Activated T-cell treated with anti-CD3 and anti-CD28 coated beads for 24 hours (primary cell): ENCODE data around the gene NRXN2.
"Not testable (repeated sequence)": the region's sequence is repeated elsewhere in the genome, so short reads cannot be mapped to it uniquely, and the experiment has no call there.

ENCODE experiments used
- DNase-seq: peaks from one replicate; pipeline ENCODE4 v3.0.0-alpha.2; 2020; ENCODE audit warnings: low read depth

NRXN2 gene

GRCh38 chr11:64721359-64721699 lies 1.7 kb downstream of the NRXN2 start:
- DNase-seq: no peak

GRCh38 chr11:64720640-64721358 lies 2.2 kb downstream of the NRXN2 start:
- no peak for DNase-seq

- no peak for DNase-seq
Observed at GRCh38 chr11:64720167-64720566, 2.8 kb downstream of the NRXN2 start.

DNA sequence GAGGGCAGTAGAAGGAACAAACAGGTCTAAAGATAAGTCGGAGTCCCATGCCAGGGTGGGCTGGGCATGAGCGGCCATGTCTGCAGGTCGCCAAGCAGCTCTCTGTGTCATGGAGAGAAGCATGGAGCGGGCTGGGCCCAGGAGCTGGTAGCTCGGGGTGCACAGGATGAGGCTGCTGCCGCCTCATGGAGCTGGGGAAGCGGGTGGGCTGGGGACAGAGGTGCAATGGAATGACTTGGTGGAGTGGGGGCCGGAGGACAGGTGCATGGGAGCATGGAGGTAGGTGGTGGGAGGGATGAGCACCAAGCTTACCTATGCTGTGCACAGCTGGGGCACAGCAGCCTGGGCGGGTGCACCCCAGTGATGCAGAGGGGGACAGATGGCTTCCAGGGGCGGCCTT lies 3.6 kb downstream of the NRXN2 start:
- DNase-seq: no peak

- no peak for DNase-seq
Observed at GRCh38 chr11:64718780-64719124, 4.2 kb downstream of the NRXN2 start.

- no peak for DNase-seq
Observed at GRCh38 chr11:64718084-64718779, 4.8 kb downstream of the NRXN2 start.

DNA sequence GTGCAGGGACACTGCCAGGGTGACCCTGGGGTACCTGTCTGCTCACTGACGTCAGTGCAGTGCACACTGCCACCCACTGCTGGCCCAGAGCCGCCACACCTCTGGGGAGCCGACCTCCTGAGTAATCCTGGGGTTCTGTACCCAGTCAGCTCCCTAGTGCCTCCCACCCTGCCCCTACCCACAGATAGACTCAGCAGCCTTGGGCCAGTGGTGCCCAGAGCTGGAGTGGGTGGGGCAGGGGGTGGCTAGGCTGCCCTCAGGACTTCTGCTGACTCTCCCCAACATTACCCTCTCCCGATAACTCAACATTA lies 5.8 kb downstream of the NRXN2 start:
- no peak for DNase-seq

DNA sequence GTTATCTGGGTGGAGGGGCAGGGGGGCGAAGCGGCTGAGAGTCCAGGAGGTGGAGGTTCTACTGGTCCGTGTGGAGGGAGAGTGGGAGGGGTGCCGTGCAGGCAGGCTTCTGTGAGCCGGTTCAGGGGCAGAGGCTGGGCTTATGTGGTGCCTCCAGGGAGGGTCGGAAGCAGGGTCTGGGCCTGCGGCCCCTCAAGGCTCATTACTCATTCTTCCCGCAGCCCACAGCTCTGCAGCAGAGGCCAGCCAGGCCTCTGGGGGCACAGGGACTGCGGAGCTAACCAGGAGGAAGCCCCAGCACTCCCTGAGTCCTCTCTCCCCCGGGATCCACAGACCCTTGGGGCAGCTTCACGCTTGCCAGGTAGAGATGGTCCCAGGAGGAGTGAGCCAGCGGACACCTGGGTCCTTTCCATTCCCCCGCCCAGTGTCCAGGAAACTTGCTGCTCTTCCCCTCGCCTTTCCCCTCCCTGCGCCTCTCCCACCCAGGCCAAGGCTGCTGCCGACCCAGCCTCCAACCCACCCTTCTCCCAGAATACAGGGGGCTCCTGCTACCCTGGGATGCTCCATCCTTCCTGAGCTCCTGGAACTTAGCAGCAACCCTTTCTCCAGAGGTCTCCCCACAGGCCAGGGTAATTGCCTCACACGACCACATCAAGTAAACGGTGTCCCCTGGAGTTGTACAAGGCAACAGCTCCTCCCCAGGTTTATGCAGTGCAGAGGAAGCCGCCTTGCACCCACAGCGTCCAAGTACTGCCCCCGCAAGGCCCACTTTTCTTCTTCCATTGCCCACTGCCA lies 6.3 kb downstream of the NRXN2 start:
- DNase-seq: no peak

DNA sequence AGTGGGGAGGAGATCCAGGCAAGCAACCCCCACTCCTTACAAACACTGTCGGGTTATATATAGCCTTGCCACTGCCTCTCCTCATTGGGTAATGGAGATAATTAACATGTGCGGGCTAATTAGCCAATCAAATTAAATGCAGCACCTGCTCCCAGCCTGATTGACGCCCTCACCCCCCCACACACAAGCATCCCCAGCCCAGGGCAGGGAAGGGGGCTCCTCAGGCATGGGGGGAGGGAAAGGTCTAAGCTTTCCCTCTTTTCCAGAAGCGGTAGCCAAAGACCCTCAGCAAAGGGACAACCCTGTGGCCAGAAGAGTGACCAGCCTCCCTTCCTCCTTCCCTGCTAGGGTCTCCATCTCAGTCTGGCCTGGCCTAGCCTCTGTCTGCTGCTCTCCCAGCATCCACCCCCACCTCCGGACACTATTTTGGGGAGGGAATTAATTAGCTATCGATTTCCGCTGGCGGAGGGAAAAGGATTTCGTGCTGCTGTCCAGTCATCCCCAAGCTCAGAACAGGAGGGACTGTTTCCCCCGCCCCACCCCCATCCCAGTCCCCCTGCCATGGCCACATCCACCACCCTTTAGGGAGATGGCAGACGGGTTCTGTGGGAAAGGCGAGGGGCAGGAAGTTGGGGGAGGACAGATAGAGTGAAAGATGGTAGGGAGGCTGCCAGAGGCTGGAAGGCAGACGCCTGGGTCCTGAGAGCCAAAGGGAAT lies 7.1 kb downstream of the NRXN2 start:
- no peak for DNase-seq

- DNase-seq: no peak
Observed at GRCh38 chr11:64715110-64715509, 7.9 kb downstream of the NRXN2 start.

GRCh38 chr11:64714666-64715065 lies 8.3 kb downstream of the NRXN2 start:
- DNase-seq: no peak

GRCh38 chr11:64713781-64714363 lies 9.1 kb downstream of the NRXN2 start:
- no peak for DNase-seq

DNA sequence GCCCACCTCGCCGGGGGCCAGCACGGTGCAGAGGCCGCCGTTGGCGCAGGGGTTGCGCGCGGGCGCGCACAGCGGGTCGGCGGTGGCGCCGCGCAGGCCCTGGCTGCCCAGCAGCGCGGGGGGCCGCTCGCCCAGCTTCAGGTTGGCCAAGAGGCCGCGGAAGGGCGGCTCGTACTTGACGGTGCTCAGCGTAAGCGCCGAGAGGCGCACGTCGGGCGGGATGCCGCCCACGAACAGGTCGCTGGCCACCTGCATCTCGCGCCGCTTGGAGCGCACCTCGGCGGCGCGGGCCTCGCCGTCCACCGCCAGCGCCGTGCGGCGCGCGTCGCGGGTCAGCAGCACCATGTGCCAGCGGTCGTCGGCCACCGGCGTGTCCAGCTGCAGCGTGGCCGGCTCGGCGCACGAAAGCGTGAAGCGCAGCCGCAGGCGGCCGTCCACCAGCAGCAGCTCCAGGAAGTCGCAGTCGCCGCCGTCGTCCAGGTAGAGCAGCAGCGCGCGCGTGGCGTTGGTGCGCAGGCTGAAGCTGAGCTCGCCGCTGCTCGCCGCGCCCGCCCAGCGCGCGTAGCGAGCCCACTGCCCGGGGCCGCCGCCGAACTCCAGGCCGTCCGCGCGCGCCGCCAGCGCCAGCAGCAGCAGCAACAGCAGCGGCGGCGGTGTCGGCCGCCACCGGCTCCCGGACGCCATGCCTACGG lies 9.8 kb downstream of the NRXN2 start:
- no peak for DNase-seq

DNA sequence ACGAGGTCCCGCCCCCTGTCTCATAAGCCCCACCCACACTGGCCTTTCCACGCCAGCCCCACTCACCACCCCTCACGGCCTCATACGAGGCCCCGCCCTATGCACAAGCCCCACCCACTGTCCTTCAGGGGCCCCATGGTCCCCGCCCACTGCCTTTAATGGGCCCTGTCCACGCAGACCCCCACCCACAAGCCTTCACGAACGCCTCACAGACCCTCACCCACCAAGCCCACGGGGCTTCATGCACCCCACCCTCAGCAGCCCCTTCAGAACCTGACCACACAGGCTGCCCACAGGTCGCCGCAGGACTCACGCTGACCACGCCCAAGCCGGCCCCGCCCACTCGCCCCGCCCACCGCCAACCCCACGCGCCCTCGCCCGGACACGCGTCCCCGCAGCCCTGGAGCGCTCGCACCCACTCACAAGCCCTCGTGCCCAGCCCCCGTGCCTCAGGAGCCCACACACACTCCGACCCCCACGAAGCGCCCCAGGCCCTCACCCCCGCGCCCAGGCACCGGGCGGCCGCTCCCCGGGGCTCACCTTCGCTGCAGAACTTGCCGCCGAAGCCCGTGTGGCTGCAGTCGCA lies 10.5 kb downstream of the NRXN2 start:
- DNase-seq: no peak

GRCh38 chr11:64711956-64712362 lies 11.0 kb downstream of the NRXN2 start:
- DNase-seq: no peak

- DNase-seq: no peak
Observed at GRCh38 chr11:64711138-64711955, 11.7 kb downstream of the NRXN2 start.

- no peak for DNase-seq
Observed at GRCh38 chr11:64710418-64711137, 12.4 kb downstream of the NRXN2 start.

DNA sequence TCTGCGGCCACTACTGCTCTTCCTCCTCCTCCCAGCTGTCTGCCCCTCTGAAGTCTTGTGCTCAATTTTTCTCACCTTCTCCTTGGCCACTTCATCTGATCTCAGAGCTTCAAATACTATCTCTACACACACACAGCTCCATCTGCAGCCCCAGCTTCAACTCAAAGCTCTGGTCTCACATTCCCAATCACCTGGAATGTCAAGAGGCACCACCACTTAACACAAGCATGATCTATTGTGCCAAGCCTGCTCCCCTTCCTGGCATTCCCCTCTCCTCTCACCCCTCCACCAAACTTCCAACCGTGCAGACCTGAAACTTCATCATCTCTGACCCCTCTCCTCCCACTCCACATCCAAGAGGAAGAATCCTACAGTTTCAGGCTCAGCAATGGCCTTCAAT lies 17.5 kb downstream of the NRXN2 start:
- DNase-seq: no peak

GRCh38 chr11:64703048-64703447 lies 19.9 kb downstream of the NRXN2 start:
- no peak for DNase-seq

DNA sequence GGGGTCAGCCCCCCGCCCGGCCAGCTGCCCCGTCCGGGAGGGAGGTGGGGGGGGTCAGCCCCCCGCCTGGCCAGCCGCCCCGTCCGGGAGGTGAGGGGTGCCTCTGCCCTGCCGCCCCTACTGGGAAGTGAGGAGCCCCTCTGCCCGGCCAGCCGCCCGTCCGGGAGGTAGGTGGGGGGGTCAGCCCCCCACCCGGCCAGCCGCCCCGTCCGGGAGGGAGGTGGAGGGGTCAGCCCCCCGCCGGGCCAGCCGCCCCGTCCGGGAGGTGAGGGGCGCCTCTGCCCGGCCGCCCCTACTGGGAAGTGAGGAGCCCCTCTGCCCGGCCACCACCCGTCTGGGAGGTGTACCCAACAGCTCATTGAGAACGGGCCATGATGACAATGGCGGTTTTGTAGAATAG lies 21.0 kb downstream of the NRXN2 start:
- not testable (repeated sequence) for DNase-seq
